GM18502 (cell line): ENCODE measurements around the gene IMPACT.

Experiments
- ATAC-seq: cut with Tn5 transposase; IDR thresholded peaks from one replicate; pipeline ENCODE4 v1.9.1; 2021; ENCODE audit warnings: mild to moderate bottlenecking; ENCODE audit not compliant: unreplicated experiment, poor library complexity

Gene IMPACT

DNA sequence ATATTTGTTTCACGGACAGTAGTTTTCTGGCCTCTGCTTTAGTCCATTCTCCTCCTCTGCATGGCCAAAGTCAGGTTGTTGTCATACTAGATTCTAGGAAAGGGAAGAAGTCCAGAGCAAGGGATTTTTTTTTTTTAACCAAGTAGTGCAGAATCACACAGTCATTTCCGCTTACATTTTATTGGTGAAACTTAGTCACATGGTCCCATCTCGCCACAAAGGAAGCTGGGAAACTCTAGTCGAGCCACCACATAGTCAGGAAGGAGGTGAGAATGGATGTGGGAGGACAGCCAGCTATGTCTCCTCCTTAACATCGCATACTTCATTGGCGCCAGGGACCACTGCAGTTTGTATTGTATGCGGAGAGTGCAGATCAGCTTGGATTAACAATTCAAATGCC, 44.3 kb downstream of the IMPACT start:
- ATAC-seq = no peak

GRCh38 chr18:24472591-24472990, 46.1 kb downstream of the IMPACT start:
- no peak for ATAC-seq

DNA sequence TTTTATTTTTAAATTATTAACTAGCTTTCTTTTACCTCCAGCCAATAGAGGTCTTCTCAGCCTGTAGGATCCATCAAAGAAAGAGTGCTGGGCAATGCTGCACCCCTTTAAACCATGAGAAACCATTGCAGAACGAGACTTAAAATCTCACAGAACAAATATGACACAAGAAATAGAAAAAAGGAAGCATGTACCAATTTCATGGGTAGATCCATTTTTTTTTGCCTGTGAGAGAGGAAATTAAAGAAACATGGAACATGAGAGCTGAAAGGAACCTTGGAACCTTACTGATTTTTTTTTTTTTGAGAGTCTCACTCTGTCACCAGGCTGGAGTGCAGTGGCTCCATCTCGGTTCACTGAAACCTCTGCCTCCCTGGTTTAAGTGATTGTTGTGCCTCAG, 47.9 kb downstream of the IMPACT start:
- no peak for ATAC-seq

DNA sequence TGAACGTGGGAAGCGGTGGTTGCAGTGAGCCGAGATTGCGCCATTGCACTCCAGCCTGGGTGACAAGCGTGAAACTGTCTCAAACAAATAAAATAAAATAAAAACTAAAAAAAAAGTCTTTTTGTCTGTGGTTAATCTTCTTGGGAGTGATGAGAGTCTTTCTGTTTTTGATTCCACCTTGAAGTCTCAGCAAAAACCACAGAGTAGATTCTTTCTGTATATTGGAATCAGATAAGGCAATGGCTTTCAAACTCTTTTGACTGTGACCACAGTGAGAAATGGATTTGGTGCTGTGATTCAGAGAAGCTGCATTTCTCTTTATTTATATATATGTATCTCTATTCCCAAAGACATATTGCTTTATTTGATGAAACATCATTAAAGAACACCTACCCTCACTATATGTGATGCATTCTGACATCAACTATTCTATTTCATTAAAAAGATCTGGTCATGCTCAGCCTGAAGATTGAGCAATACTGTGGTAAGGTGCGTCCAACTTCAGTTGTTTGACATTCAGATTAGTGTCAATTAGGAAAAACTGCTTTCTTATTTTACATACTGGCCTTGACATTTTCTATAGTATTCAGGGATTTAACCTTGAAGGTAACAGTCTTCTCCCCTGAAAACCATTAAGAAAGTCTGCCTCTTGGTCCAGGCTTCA, 49.6 kb downstream of the IMPACT start:
- no peak for ATAC-seq

DNA sequence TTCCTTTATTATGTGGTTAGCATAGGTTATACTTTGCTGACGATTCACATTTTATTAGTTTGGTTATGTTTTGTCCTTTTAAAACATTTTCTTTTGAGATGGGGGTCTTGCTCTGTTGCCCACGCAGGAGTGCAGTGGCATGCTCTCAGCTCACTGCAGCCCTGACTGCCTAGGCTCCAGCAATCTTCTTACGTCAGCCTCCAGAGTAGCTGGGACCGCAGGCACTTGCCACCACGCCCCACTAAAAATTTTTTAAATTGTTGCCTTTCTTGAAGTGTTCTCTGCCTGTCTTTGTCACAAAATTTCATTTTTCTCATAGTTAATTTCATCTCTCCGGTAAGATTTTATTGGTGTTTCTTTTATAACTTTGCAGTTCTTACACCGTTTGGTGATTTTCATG, 52.9 kb downstream of the IMPACT start:
- no peak for ATAC-seq

DNA sequence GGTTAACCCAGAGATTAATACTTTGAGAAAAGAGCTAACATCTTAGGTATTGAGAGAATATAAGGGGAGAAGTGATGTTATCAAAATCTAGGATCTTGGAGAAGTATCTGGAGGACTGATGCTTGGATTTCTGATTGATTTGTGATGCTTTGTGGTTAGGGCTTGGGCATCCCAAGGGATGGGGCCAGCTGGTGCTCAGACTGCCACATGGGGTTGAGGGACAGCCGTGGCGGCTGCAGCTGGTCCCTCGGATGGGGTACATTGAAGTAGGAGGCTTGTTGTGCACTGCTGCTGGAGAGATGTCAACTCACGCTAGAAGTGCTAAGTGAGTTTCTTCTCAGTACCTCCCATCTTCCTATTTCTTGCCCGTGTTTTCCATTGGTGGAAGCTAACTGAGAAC, 56.4 kb downstream of the IMPACT start:
- ATAC-seq = no peak

DNA sequence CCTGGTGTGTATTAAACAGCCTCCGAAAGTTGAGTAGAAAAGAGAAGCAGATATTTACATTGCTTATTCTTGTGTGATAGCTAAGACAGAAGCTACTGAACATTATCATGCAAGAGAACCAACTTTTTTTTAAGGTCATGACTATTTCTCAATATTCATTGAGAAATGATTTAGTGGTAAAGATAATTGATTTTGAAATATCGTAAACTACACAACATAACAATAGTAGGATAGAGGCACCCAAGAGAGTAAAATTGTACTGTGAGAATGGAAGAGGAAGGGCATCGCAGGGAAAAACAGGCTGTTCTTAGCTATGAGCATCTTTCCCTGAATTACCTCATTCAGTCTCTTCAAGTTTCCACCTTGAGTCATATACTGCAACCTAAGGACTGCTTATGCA, 59.2 kb downstream of the IMPACT start:
- no peak for ATAC-seq

DNA sequence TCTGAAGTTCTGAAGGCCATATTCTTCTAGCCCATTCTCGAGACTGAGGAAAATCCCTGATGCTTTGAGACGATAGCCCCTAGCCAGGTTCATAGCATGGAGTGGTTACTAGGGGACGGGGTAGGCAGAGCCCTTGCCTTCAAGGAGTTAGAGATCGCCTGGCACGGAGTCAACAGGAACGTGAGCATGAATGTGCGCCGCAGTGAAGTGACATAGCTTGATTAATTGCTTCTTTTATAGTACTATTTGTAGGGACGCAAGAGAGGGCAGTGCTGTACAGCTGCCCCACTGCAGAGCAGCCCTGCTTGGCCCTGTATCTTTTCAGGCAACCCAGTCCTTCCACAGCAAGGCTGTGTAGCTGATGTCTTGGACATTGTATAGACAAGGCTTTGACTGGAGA, 60.2 kb downstream of the IMPACT start:
- ATAC-seq = no peak

GRCh38 chr18:24488824-24489493, 62.5 kb downstream of the IMPACT start:
- no peak for ATAC-seq

- no peak for ATAC-seq
Observed at GRCh38 chr18:24490539-24490938, 64.1 kb downstream of the IMPACT start.

- peak; percentile 85 for ATAC-seq
Observed at GRCh38 chr18:24491927-24492834, 65.7 kb downstream of the IMPACT start.

DNA sequence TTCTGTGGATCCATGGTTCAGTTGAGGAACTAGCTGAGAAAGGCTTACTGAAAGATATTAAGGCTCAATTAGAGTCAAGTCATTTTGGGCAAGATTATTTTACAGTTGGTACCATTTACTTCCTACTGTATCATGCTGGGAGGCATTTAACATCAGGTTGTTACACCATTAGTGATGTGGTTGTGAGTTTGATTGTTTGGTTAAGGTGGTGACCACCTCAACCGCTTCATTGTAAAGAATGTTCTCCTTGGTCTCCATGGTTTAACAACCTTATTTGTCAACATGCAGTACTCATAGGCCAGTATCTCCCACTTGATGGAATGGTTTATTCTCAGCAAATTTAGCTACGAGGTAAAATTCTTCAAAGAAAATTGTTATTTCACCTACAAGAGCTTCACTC, 68.1 kb downstream of the IMPACT start:
- no peak for ATAC-seq

DNA sequence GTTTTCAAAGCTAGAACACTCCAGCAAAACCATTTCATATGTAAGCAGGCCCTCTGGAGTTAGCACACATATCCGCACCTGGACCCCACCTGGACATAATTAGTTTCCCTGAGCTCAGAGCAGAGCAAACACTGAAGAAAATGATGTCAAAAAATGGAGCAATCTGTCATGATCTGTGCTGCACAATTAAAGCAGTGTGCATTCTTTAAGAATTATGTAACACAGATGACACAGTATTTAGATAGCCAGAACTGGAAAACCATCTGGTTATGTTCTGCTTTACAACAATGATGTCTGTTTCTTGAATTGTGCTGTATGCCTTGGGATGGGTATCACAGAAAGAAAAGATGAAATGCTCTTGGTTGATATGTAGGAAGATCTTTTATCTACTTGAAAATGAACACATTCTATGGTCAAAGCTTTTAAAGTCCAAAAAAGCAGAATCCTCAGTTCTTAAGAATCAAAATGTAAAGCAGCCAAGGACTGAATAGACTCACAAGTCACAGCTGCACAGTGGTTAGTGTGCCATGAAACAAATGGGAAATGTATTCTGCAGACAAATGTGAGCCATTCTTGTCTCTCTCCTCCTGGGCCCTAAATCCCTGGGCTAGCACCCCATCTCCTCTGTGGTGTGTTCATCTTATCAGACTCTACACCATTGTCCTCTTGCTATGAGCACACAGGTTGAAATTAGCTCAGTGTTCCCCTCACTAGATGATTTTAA, 70.7 kb downstream of the IMPACT start:
- no peak for ATAC-seq

DNA sequence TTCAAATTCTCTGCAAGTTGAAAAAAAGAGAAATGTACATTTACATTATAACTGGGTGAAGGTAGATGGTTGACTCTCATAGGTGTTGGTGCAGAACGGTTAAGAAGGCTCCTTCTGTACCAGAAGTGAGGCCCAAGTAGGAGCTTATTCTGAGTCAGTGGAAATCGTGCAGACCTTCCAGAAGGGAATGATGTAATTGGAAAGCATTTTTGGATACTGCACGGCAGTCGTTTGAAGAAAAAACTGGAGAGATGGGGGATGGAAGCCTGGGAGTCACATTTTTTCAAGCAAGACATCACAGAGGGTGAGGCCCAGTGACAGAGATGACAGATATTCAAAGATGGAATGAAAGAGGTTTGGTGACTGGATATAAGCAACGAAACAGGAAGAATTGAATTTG, 73.3 kb downstream of the IMPACT start:
- ATAC-seq = no peak

GRCh38 chr18:24500217-24500616, 73.7 kb downstream of the IMPACT start:
- no peak for ATAC-seq

DNA sequence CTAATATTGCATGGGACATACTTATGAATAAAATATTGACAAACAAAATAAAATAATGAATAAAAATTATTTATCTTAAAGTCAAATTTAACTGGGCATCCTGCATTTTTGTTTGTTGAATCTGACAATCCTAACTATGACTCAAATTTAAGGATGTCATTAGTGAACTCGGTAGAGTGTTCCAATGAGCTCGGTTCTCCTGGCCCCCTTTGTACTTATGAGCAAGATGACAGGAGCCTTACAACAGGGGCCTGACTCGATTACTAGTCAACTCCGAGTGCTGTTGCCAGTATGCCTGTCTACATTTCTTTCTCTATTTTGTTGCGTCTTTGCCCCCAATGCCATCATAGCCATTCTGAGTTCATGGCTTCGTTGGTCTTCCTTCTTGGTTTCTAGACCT, 74.3 kb downstream of the IMPACT start:
- no peak for ATAC-seq

GRCh38 chr18:24502667-24503523, 76.4 kb downstream of the IMPACT start:
- no peak for ATAC-seq
